H1 (cell line): Measurements from ENCODE around the gene MAGEC2. TPM values are rescaled to one million over a fixed set of nuclear protein-coding genes. Genes with fewer than 3 reads are reported as not detected.

Experiments used
- CTCF ChIA-PET: fragments of 300-600 bp; sonication (Branson Sonifier 250); formaldehyde crosslinking; loops from one replicate; lab custom pipeline; 2021; ENCODE audit not compliant: partially characterized antibody; lab: Charles Lee
- POLR2A ChIA-PET: fragments of 300-600 bp; sonication (Branson Sonifier 250); formaldehyde crosslinking; loops from one replicate; lab custom pipeline; 2021; ENCODE audit warnings: inconsistent platforms; ENCODE audit not compliant: partially characterized antibody; lab: Charles Lee
- DNase-seq, 2 experiments: peaks; one replicate each; pipeline versions ENCODE4 v3.0.0 to v3.0.0-alpha.2; 2010 to 2022; ENCODE audit warnings: low spot score in 2 of 2, low read depth in 1 of 2, mixed read lengths in 1 of 2
- FAIRE-seq: peaks from 2 replicates; lab custom pipeline; 2011; peaks lifted over from hg19 to GRCh38; lab: Jason Lieb, UNC
- H2AFZ ChIP-seq: 2 replicates; pipeline ENCODE4 v1.8.1; 2012; ENCODE audit warnings: low read length, inconsistent platforms
- H2AK5ac ChIP-seq: 2 replicates; pipeline ENCODE4 v1.6.1; 2013; ENCODE audit warnings: low read depth, low read length
- H2BK120ac ChIP-seq: replicated peaks from 2 replicates; pipeline ENCODE3; 2013; ENCODE audit warnings: low read depth, low read length, inconsistent platforms
- H2BK12ac ChIP-seq: 2 replicates; pipeline ENCODE4 v1.6.1; 2013; ENCODE audit warnings: low read depth, low read length
- H2BK15ac ChIP-seq: 2 replicates; pipeline ENCODE4 v1.6.1; 2013; ENCODE audit warnings: low read length
- H2BK20ac ChIP-seq: 2 replicates; pipeline ENCODE4 v1.6.1; 2013; ENCODE audit warnings: low read length
- H2BK5ac ChIP-seq: 2 replicates; pipeline ENCODE4 v1.6.1; 2013; ENCODE audit warnings: low read depth, low read length
- H3K14ac ChIP-seq: 2 replicates; pipeline ENCODE4 v1.6.1; 2013; ENCODE audit warnings: inconsistent platforms; ENCODE audit not compliant: insufficient read length
- H3K18ac ChIP-seq: 2 replicates; pipeline ENCODE4 v1.6.1; 2013; ENCODE audit warnings: low read length; ENCODE audit errors: extremely low read depth
- H3K23ac ChIP-seq: 2 replicates; pipeline ENCODE4 v1.6.1; 2013; ENCODE audit warnings: inconsistent platforms; ENCODE audit not compliant: insufficient read length
- H3K23me2 ChIP-seq: 2 replicates; pipeline ENCODE4 v1.6.1; 2013; ENCODE audit warnings: low read depth, low read length
- H3K27ac ChIP-seq: 2 replicates; pipeline ENCODE4 v1.6.1; 2011; ENCODE audit warnings: low read depth, low read length, inconsistent platforms
- H3K27me3 ChIP-seq, 4 experiments: replicated peaks in 1 of 4; 1 replicate in 1 of 4; 2 replicates in 3 of 4; pipeline versions ENCODE4 v1.6.1 to v1.8.1; 2011 to 2013; ENCODE audit warnings: low read length in 3 of 4, mild to moderate bottlenecking in 3 of 4, inconsistent platforms in 2 of 4, mixed read lengths in 2 of 4, moderate library complexity in 1 of 4; ENCODE audit not compliant: control insufficient read depth in 3 of 4, insufficient read depth in 3 of 4; ENCODE audit errors: extremely low read depth in 1 of 4
- H3K36me3 ChIP-seq, 4 experiments: 2 replicates each; pipeline versions ENCODE4 v1.6.1 to v1.8.1; 2011 to 2013; ENCODE audit warnings: mild to moderate bottlenecking in 4 of 4, low read length in 3 of 4, moderate library complexity in 2 of 4, control low read depth in 1 of 4, inconsistent platforms in 1 of 4; ENCODE audit not compliant: insufficient read depth in 4 of 4, control insufficient read depth in 2 of 4
- H3K4ac ChIP-seq: replicated peaks from 2 replicates; pipeline ENCODE3; 2013; ENCODE audit warnings: low read length, low read depth, mixed read lengths, inconsistent platforms; ENCODE audit not compliant: insufficient read length
- H3K4me1 ChIP-seq, 4 experiments: replicated peaks in 1 of 4; 1 replicate in 1 of 4; 2 replicates in 3 of 4; pipeline versions ENCODE4 v1.6.1 to v1.8.1; 2011 to 2013; ENCODE audit warnings: low read length in 3 of 4, inconsistent platforms in 2 of 4, mixed read lengths in 1 of 4; ENCODE audit not compliant: insufficient read depth in 4 of 4, control insufficient read depth in 3 of 4
- H3K4me2 ChIP-seq, 2 experiments: 2 replicates each; pipeline versions ENCODE4 v1.6.1 to v1.8.1; 2011 to 2013; ENCODE audit warnings: low read depth in 2 of 2, low read length in 2 of 2, control low read depth in 1 of 2, inconsistent platforms in 1 of 2, mild to moderate bottlenecking in 1 of 2; ENCODE audit not compliant: insufficient read depth in 1 of 2
- H3K4me3 ChIP-seq, 4 experiments: fragments of 200-600, 300-600 bp in 1 of 4; sonication (generic), shearing (Covaris generic), sonication (Bioruptor Twin) in 1 of 4; 2 replicates each; pipeline versions ENCODE4 v1.5.1 to v1.8.1; 2011 to 2016; ENCODE audit warnings: low read length in 4 of 4, low read depth in 3 of 4, control low read depth in 2 of 4, inconsistent platforms in 2 of 4, mild to moderate bottlenecking in 2 of 4, mixed read lengths in 1 of 4, moderate library complexity in 1 of 4; ENCODE audit not compliant: insufficient read depth in 2 of 4; ENCODE audit errors: extremely low read depth in 1 of 4
- H3K56ac ChIP-seq: replicated peaks from 2 replicates; pipeline ENCODE3; 2013; ENCODE audit warnings: low read depth, mild to moderate bottlenecking, mixed read lengths, low read length, inconsistent platforms; ENCODE audit not compliant: insufficient read length
- H3K79me1 ChIP-seq: 2 replicates; pipeline ENCODE4 v1.6.1; 2013; ENCODE audit warnings: low read depth, low read length, control low read depth
- H3K79me2 ChIP-seq, 2 experiments: 2 replicates each; pipeline versions ENCODE4 v1.6.1 to v1.8.1; 2012 to 2013; ENCODE audit warnings: low read length in 2 of 2, mild to moderate bottlenecking in 2 of 2, inconsistent platforms in 1 of 2; ENCODE audit not compliant: insufficient read depth in 2 of 2, control insufficient read depth in 1 of 2
- H3K9ac ChIP-seq, 4 experiments: replicated peaks in 1 of 4; 1 replicate in 1 of 4; 2 replicates in 3 of 4; pipeline versions ENCODE4 v1.6.1 to v1.8.1; 2011 to 2013; ENCODE audit warnings: low read depth in 3 of 4, low read length in 3 of 4, control low read depth in 2 of 4, mild to moderate bottlenecking in 2 of 4, moderate library complexity in 2 of 4, inconsistent platforms in 1 of 4; ENCODE audit errors: extremely low read depth in 1 of 4
- H3K9me3 ChIP-seq, 2 experiments: 2 replicates each; pipeline versions ENCODE4 v1.6.1 to v1.8.1; 2012 to 2013; ENCODE audit warnings: mild to moderate bottlenecking in 2 of 2, moderate library complexity in 2 of 2, control low read depth in 1 of 2, inconsistent platforms in 1 of 2, low read depth in 1 of 2, low read length in 1 of 2, mixed read lengths in 1 of 2; ENCODE audit not compliant: insufficient read depth in 2 of 2
- H4K20me1 ChIP-seq, 2 experiments: replicated peaks in 1 of 2; 2 replicates each; pipeline versions ENCODE3 to v1.8.1; 2011 to 2013; ENCODE audit warnings: inconsistent platforms in 2 of 2, low read length in 2 of 2, mild to moderate bottlenecking in 1 of 2; ENCODE audit not compliant: insufficient read depth in 2 of 2, control insufficient read depth in 1 of 2
- H4K5ac ChIP-seq: 2 replicates; pipeline ENCODE4 v1.6.1; 2013; ENCODE audit warnings: low read length, low read depth, mixed read lengths, inconsistent platforms; ENCODE audit not compliant: insufficient read length
- H4K8ac ChIP-seq: 2 replicates; pipeline ENCODE4 v1.8.0; 2013; ENCODE audit warnings: mild to moderate bottlenecking, moderate library complexity, low read length, inconsistent platforms; ENCODE audit not compliant: insufficient read depth; ENCODE audit errors: extremely low read depth
- H4K91ac ChIP-seq: replicated peaks from 2 replicates; pipeline ENCODE3; 2013; ENCODE audit warnings: low read length, mixed read lengths, inconsistent platforms; ENCODE audit not compliant: insufficient read length
- ASH2L ChIP-seq: fragments of 200-600, 300-600 bp; sonication (generic); IDR thresholded peaks from one replicate; pipeline ENCODE4 v1.7.1; 2017; ENCODE audit warnings: low read length
- BRCA1 ChIP-seq: IDR thresholded peaks from 2 replicates; pipeline ENCODE4 v1.6.1; 2012; ENCODE audit warnings: low read depth, low read length, improper control_type of control experiment
- FOSL1 ChIP-seq: IDR thresholded peaks from 2 replicates; pipeline ENCODE4 v1.6.1; 2011; ENCODE audit warnings: mild to moderate bottlenecking, low read depth, low read length, moderate library complexity; ENCODE audit not compliant: insufficient read depth
- GABPA ChIP-seq: IDR thresholded peaks from 2 replicates; pipeline ENCODE4 v1.6.1; 2011; ENCODE audit warnings: mild to moderate bottlenecking, low read length, moderate library complexity, borderline replicate concordance; ENCODE audit not compliant: insufficient read depth
- GTF2F1 ChIP-seq: IDR thresholded peaks from 2 replicates; pipeline ENCODE4 v1.6.1; 2012; ENCODE audit warnings: low read depth, low read length, improper control_type of control experiment, borderline replicate concordance
- HDAC6 ChIP-seq: IDR thresholded peaks from one replicate; pipeline ENCODE4 v1.7.1; 2012; ENCODE audit warnings: low read depth, mild to moderate bottlenecking, inconsistent platforms, low read length, moderate library complexity
- JUN ChIP-seq: IDR thresholded peaks from 2 replicates; pipeline ENCODE4 v1.6.1; 2011; ENCODE audit warnings: low read depth, mild to moderate bottlenecking, improper control_type of control experiment, low read length
- MAFK ChIP-seq: IDR thresholded peaks from 2 replicates; pipeline ENCODE4 v1.6.1; 2012; ENCODE audit warnings: low read depth, mild to moderate bottlenecking, improper control_type of control experiment, low read length
- NANOG ChIP-seq: IDR thresholded peaks from 2 replicates; pipeline ENCODE4 v1.6.1; 2011; ENCODE audit warnings: low read length, low read depth, mild to moderate bottlenecking, inconsistent platforms; ENCODE audit not compliant: insufficient read depth, poor library complexity, severe bottlenecking
- RBBP5 ChIP-seq: IDR thresholded peaks from 2 replicates; pipeline ENCODE4 v1.7.1; 2012; ENCODE audit warnings: low read depth, mild to moderate bottlenecking, inconsistent platforms, low read length, moderate library complexity, borderline replicate concordance
- RXRA ChIP-seq: IDR thresholded peaks from 2 replicates; pipeline ENCODE4 v1.6.1; 2011; ENCODE audit warnings: low read depth, mild to moderate bottlenecking, low read length, moderate library complexity; ENCODE audit not compliant: insufficient read depth
- SP1 ChIP-seq: IDR thresholded peaks from 2 replicates; pipeline ENCODE4 v1.6.1; 2011; ENCODE audit warnings: low read depth, low read length
- SP2 ChIP-seq: IDR thresholded peaks from 2 replicates; pipeline ENCODE4 v1.6.1; 2012; ENCODE audit warnings: mild to moderate bottlenecking, low read length, inconsistent platforms
- SP4 ChIP-seq: IDR thresholded peaks from 2 replicates; pipeline ENCODE4 v1.6.1; 2012; ENCODE audit warnings: low read length, inconsistent platforms
- SRF ChIP-seq: IDR thresholded peaks from 2 replicates; pipeline ENCODE4 v1.6.1; 2011; ENCODE audit warnings: mild to moderate bottlenecking, low read depth, low read length, moderate library complexity
- TCF12 ChIP-seq: IDR thresholded peaks from 2 replicates; pipeline ENCODE4 v1.6.1; 2011; ENCODE audit warnings: low read depth, mild to moderate bottlenecking, low read length
- ZNF274 ChIP-seq: IDR thresholded peaks from 2 replicates; pipeline ENCODE4 v1.7.0; 2012; ENCODE audit warnings: low read length, borderline replicate concordance; ENCODE audit errors: extremely low read depth
- WGBS, 2 experiments: shearing (Covaris generic) in 1 of 2; methylation state at CpG; one replicate each; pipeline versions ENCODE4 v1.1.6 to v1.1.7; 2013 to 2015; ENCODE audit warnings: low lambda C conversion rate in 2 of 2, mixed read lengths in 2 of 2, inconsistent platforms in 1 of 2, low coverage in 1 of 2, missing lambda C conversion rate in 1 of 2; ENCODE audit not compliant: insufficient replicate concordance in 2 of 2, insufficient coverage in 1 of 2, insufficient read length in 1 of 2; ENCODE audit errors: extremely low coverage in 1 of 2, missing lambda C conversion rate in 1 of 2; 5-methylcytosine and 5-hydroxymethylcytosine counted together
- polyA plus RNA-seq, 7 experiments: library from polyadenylated mRNA; depleted of rRNA in 3 of 7; stranded (reverse) in 5 of 7; unstranded in 2 of 7; fragments of >200 nt in 5 of 7; fragments of 200-250 nt in 2 of 7; gene quantifications; 1 replicate in 5 of 7; 2 replicates in 1 of 7; 4 replicates in 1 of 7; pipeline versions ENCODE4 v1.2.1 to v1.2.3, GENCODE V29; 2011 to 2013; ENCODE audit warnings: missing spikeins in 2 of 7, mixed read lengths in 2 of 7
- total RNA-seq: library from RNA; stranded (reverse); fragmentation: NEBNext Ultra II Directional; extraction: Animal tissue kit (Norgen Biotek cat#: 25700); gene quantifications from 2 replicates; pipeline ENCODE4 v1.2.1, GENCODE V29; 2021

The MAGEC2 gene
- total and polyA plus RNA-seq, 2 of the 8 experiments (the other 6 are each of a cell fraction or from before 2014, with no cell fraction given): not detected

DNA sequence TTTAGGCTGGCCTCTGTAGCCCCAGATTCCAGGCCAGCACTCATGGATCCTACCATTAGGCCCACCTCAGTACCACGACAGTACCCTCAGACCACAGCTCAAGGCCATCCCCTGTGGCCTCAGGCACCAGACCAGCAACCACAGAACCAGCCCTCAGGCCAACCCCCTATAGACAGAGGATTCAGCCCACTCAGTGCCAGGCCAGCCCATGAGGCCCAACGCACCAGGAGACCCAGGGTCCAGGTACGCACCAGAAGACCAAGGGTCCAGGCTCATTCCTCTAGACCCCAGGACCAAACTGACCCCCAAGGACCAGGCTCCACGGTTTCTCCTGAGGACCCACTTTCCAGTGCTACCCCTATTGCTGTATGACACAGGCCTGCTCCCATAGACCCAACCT lies 39.5 kb upstream of the MAGEC2 start:
- no peak overlapping the region for H4K5ac ChIP-seq
- no peak overlapping the region for H2BK5ac ChIP-seq
- 89% methylated on average over 3 of the region's 4 CpGs; no CpG with 5 or more reads in 1 of the 2 experiments for WGBS, 2 experiments
- H3K18ac ChIP-seq: no peak overlapping the region
- no peaks in the 10 kb centered on the region for H4K20me1 ChIP-seq
- no peak overlapping the region for H2BK120ac ChIP-seq
- H3K23me2 ChIP-seq: no peaks in the 10 kb centered on the region
- no peak overlapping the region for H3K4me3 ChIP-seq
- no peak overlapping the region for H3K23ac ChIP-seq
- no peak overlapping the region for H3K4me2 ChIP-seq
- no peak overlapping the region for H2AFZ ChIP-seq
- CTCF ChIA-PET: no interaction called here
- H2AK5ac ChIP-seq: no peak overlapping the region
- no peak overlapping the region for H2BK20ac ChIP-seq
- no peaks in the 10 kb centered on the region for H3K9me3 ChIP-seq
- H3K56ac ChIP-seq: no peak overlapping the region
- DNase-seq (no peak), FAIRE-seq (no peak)
- no peak overlapping the region for H3K27ac ChIP-seq
- no peak overlapping the region for H3K14ac ChIP-seq
- no peak overlapping the region for H3K4ac ChIP-seq
- no peaks in the 10 kb centered on the region for H3K27me3 ChIP-seq
- no peak overlapping the region for H3K9ac ChIP-seq
- H2BK15ac ChIP-seq: no peak overlapping the region
- no peaks in the 10 kb centered on the region for H3K4me1 ChIP-seq
- no peak overlapping the region; the same call in 1 of the 2 replicates for H4K8ac ChIP-seq
- no peaks in the 10 kb centered on the region for H3K36me3 ChIP-seq
- no peaks in the 10 kb centered on the region for H3K79me1 ChIP-seq
- H2BK12ac ChIP-seq: no peak overlapping the region
- H4K91ac ChIP-seq: no peak overlapping the region
- no peaks in the 10 kb centered on the region for H3K79me2 ChIP-seq
- POLR2A ChIA-PET: no interaction called here
- TF ChIP-seq NANOG: no peak
- no peak for TF ChIP-seq HDAC6
- no peak for TF ChIP-seq FOSL1
- TF ChIP-seq TCF12: no peak
- TF ChIP-seq MAFK: no peak
- no peak for TF ChIP-seq RBBP5
- TF ChIP-seq BRCA1: no peak
- TF ChIP-seq SP1: no peak
- no peak for TF ChIP-seq SP4
- TF ChIP-seq ASH2L: no peak
- TF ChIP-seq SRF: no peak
- TF ChIP-seq ZNF274: no peak
- no peak for TF ChIP-seq JUN
- no peak for TF ChIP-seq GTF2F1
- no peak for TF ChIP-seq GABPA
- no peak for TF ChIP-seq RXRA
- no peak for TF ChIP-seq SP2
